ENCODE results near the gene ABCB1. TPM values are rescaled to one million over a fixed set of nuclear protein-coding genes. Genes with fewer than 3 reads are reported as not detected.

The ABCB1 gene
- total and polyA plus RNA-seq, 2 of the 13 experiments (the other 11 are each of a cell fraction or from before 2014, with no cell fraction given): 42.8 to 52.6 TPM

DNA sequence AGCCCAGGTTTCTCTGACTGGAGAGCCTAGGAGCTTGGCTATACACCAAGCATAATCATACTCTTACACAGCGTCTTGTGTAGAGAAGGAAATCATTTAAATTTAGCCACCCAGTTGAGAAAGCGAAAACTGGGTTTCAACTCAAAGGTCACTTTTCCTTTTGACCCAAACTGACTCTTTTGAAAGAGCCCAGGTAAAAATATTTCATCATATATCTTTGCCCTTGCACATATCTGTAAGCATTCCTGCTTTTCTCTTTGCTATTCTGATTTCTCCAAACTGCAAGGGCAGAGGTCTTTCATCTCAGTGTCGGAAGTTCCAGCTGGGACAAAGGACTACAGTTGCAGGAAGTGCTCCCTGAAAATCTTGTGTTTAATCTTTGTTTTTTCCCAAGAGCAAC, 103.2 kb downstream of the ABCB1 start (continued):
- TF ChIP-seq, protein P1, sequence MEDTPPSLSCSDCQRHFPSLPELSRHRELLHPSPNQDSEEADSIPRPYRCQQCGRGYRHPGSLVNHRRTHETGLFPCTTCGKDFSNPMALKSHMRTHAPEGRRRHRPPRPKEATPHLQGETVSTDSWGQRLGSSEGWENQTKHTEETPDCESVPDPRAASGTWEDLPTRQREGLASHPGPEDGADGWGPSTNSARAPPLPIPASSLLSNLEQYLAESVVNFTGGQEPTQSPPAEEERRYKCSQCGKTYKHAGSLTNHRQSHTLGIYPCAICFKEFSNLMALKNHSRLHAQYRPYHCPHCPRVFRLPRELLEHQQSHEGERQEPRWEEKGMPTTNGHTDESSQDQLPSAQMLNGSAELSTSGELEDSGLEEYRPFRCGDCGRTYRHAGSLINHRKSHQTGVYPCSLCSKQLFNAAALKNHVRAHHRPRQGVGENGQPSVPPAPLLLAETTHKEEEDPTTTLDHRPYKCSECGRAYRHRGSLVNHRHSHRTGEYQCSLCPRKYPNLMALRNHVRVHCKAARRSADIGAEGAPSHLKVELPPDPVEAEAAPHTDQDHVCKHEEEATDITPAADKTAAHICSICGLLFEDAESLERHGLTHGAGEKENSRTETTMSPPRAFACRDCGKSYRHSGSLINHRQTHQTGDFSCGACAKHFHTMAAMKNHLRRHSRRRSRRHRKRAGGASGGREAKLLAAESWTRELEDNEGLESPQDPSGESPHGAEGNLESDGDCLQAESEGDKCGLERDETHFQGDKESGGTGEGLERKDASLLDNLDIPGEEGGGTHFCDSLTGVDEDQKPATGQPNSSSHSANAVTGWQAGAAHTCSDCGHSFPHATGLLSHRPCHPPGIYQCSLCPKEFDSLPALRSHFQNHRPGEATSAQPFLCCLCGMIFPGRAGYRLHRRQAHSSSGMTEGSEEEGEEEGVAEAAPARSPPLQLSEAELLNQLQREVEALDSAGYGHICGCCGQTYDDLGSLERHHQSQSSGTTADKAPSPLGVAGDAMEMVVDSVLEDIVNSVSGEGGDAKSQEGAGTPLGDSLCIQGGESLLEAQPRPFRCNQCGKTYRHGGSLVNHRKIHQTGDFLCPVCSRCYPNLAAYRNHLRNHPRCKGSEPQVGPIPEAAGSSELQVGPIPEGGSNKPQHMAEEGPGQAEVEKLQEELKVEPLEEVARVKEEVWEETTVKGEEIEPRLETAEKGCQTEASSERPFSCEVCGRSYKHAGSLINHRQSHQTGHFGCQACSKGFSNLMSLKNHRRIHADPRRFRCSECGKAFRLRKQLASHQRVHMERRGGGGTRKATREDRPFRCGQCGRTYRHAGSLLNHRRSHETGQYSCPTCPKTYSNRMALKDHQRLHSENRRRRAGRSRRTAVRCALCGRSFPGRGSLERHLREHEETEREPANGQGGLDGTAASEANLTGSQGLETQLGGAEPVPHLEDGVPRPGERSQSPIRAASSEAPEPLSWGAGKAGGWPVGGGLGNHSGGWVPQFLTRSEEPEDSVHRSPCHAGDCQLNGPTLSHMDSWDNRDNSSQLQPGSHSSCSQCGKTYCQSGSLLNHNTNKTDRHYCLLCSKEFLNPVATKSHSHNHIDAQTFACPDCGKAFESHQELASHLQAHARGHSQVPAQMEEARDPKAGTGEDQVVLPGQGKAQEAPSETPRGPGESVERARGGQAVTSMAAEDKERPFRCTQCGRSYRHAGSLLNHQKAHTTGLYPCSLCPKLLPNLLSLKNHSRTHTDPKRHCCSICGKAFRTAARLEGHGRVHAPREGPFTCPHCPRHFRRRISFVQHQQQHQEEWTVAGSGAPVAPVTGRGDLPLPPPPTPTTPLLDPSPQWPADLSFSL (CRISPR knock-in tag; IDR thresholded peaks at IDR 0.05): no peak
- TF ChIP-seq HMG20A (CRISPR knock-in tag; IDR thresholded peaks at IDR 0.05; ENCODE audit: borderline replicate concordance) (peak; percentile 63; the same call in 1 of the 2 replicates), ADNP (CRISPR knock-in tag; IDR thresholded peaks at IDR 0.05) (no peak), ZSCAN5A (CRISPR knock-in tag; IDR thresholded peaks at IDR 0.05; ENCODE audit: borderline replicate concordance) (no peak), THRA (CRISPR knock-in tag; IDR thresholded peaks at IDR 0.05; ENCODE audit: borderline replicate concordance) (peak; percentile 75; the same call in 1 of the 2 replicates), NR2F1 (CRISPR knock-in tag; IDR thresholded peaks at IDR 0.05) (peak in 1 of 2 experiments; percentile 54; a peak in 2 of 4 replicates), ZNF296 (CRISPR knock-in tag; conservative IDR thresholded peaks at IDR 0.05) (no peak), NR2C2 (CRISPR knock-in tag; IDR thresholded peaks at IDR 0.05; ENCODE audit: borderline replicate concordance) (peak; percentile 33; the same call in 1 of the 2 replicates), STAT5B (CRISPR knock-in tag; IDR thresholded peaks at IDR 0.05) (no peak), ZNF382 (CRISPR knock-in tag; IDR thresholded peaks at IDR 0.05; ENCODE audit: borderline replicate concordance) (no peak), SP140L (CRISPR knock-in tag; IDR thresholded peaks at IDR 0.05; ENCODE audit: borderline replicate concordance) (no peak), IRF2 (CRISPR knock-in tag; IDR thresholded peaks at IDR 0.05) (no peak), ZFYVE20 (CRISPR knock-in tag; IDR thresholded peaks at IDR 0.05; ENCODE audit: borderline replicate concordance, low read depth) (no peak), RXRB (CRISPR knock-in tag; IDR thresholded peaks at IDR 0.05; ENCODE audit: borderline replicate concordance) (peak; percentile 82), ZNF451 (CRISPR knock-in tag; IDR thresholded peaks at IDR 0.05) (no peak), SMAD9 (CRISPR knock-in tag; IDR thresholded peaks at IDR 0.05) (no peak), ARNTL (CRISPR knock-in tag; IDR thresholded peaks at IDR 0.05) (no peak), SMAD3 (CRISPR knock-in tag; IDR thresholded peaks at IDR 0.05) (no peak)
- TF ChIP-seq, protein P2, sequence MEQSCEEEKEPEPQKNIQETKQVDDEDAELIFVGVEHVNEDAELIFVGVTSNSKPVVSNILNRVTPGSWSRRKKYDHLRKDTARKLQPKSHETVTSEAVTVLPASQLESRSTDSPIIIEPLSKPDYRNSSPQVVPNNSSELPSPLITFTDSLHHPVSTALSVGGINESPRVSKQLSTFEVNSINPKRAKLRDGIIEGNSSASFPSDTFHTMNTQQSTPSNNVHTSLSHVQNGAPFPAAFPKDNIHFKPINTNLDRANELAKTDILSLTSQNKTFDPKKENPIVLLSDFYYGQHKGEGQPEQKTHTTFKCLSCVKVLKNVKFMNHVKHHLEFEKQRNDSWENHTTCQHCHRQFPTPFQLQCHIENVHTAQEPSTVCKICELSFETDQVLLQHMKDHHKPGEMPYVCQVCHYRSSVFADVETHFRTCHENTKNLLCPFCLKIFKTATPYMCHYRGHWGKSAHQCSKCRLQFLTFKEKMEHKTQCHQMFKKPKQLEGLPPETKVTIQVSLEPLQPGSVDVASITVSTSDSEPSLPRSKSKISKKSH (CRISPR knock-in tag; IDR thresholded peaks at IDR 0.05; ENCODE audit: borderline replicate concordance): no peak
- TF ChIP-seq, protein P3, sequence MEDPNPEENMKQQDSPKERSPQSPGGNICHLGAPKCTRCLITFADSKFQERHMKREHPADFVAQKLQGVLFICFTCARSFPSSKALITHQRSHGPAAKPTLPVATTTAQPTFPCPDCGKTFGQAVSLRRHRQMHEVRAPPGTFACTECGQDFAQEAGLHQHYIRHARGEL (CRISPR knock-in tag; IDR thresholded peaks at IDR 0.05): no peak
